ENCODE data around the gene CCL13. TPM values are rescaled to one million over a fixed set of nuclear protein-coding genes. Genes with fewer than 3 reads are reported as not detected.

CCL13 gene
- total RNA-seq, 1 donor = not detected

DNA sequence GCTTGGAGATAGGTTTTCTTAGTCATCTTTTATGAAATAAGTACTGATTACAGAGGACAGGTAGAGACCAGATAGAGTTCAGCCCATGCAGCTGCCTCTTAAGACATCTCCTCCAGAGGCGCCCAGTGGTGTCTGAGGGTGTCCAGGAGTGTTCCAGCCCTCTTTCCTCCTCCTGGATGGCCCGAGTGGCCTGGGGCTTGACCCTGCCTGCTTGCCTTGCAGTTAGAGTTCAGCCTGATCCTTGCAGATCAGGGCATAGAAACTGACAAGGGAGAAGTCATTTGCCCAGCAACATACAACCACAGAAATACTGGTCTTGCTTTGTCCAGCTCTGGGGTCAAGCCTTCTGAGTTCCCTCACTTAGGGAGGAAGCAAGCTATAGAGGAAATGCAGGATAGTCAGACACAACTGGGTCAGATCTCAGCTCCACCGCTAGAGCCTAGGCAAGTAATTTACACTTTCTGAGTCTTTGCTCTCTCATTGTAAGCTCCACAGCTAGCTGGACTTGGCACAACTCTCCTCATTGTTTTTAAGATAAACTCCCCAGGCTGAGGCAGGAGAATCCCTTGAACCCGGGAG, 10.3 kb downstream of the CCL13 start:
- H3K4me3 ChIP-seq (ENCODE audit: low read depth, low read length) = no peak overlapping the region
- TF ChIP-seq, protein P1, sequence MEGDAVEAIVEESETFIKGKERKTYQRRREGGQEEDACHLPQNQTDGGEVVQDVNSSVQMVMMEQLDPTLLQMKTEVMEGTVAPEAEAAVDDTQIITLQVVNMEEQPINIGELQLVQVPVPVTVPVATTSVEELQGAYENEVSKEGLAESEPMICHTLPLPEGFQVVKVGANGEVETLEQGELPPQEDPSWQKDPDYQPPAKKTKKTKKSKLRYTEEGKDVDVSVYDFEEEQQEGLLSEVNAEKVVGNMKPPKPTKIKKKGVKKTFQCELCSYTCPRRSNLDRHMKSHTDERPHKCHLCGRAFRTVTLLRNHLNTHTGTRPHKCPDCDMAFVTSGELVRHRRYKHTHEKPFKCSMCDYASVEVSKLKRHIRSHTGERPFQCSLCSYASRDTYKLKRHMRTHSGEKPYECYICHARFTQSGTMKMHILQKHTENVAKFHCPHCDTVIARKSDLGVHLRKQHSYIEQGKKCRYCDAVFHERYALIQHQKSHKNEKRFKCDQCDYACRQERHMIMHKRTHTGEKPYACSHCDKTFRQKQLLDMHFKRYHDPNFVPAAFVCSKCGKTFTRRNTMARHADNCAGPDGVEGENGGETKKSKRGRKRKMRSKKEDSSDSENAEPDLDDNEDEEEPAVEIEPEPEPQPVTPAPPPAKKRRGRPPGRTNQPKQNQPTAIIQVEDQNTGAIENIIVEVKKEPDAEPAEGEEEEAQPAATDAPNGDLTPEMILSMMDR (IDR thresholded peaks at IDR 0.05; ENCODE audit: insufficient read depth, low read length) = no peak
- peak; percentile 41 for DNase-seq (ENCODE audit: low read depth)

DNA sequence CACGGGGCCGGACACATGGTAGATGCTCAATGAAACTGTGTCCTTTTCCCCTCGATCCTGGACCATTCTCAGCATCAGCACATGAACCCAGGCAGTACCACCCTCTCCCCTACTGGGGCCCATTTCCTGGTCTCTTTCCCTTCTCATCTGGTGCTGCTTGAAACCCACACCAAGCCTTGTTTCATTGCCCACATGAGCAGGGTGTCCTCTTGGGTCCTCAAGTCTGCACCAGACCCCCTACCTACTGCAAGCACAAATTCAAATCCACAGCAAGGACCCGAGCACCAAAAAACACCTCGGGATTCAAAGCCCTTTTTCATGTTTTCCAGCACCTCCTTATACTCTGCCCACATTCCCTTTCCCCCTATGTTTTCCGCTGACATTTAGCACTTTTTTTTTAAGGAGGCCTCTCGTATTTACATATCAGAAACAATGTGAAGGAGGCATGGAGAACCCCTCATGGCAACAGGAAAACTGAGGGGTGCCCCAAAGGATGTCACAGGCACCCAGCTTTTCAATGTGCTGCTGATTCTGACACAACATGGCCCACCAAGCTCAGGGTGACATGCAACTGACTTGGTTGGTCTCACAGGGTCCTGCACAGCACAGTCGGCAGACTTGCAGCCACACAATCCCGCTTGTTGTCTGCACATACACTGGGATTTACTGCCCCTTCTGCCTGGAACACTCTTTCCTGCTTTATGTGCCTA, 11.4 kb downstream of the CCL13 start:
- no peak for DNase-seq (ENCODE audit: low read depth)
- H3K4me3 ChIP-seq (ENCODE audit: low read depth, low read length) = no peak overlapping the region
- TF ChIP-seq, protein P1 (IDR thresholded peaks at IDR 0.05; ENCODE audit: insufficient read depth, low read length) = no peak

DNA sequence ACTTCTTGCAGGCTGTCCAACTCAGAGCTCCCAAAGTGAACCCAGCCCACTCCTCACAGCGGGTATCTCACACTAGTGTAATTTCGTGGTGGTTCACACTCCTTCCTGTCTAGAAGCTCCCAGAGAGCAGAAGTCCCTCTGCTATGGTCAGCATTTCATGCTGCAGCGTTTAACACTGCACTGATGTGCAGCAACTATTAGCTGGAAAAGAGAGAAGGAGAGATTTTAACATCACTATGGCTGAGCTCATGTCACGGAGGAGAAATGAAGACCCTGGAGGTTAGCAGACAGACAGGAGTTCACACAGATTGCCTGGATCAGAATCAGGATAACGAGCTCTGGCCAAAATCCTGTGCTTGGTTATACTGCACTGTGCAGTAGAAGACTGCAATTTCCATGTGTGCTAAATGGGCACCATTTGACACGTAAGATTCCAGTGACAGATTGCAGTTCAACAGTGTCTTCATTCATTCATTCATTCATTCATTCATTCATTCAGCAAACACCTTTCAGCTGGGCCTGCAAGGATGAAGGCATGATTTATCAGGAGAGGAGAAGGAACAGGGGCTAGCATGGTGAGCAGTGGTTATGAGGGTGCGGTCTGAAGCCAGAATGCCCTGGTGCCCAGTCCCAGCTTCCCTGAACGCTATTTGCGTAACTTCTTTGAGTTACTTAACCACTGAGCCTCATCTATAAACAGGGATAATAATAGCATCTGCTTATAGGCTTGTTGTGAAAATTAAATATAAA, 12.1 kb downstream of the CCL13 start:
- no peak for DNase-seq (ENCODE audit: low read depth)
- no peak overlapping the region for H3K4me3 ChIP-seq (ENCODE audit: low read depth, low read length)
- TF ChIP-seq, protein P1 (IDR thresholded peaks at IDR 0.05; ENCODE audit: insufficient read depth, low read length) = no peak

DNA sequence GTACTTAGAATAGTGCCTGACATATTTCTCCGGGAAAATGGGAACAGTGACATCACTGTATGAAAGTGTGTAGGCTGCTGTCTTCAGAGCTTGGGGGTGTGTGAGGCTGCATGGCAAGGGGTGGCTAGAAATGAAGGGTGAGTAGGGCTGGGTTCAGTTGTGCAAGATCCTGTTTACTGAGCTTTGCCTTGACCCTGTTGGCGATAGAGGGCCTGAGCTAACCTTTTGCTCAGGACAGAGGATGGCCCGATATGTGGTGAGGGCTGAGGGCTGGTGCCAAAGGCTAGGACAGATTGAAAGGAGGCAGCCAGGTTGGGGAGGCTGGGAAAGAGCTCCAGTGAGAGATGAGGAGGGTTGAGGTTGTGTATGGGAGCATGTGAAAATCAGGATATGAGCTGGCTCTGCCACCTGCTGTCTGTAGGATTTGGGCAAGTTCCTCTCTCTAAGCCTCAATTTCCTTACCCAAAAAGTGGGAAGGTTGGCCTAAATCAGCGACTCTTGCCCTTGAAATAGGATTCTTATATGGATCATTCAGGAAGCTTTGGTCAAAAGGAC, 12.7 kb downstream of the CCL13 start:
- no peak for DNase-seq (ENCODE audit: low read depth)
- TF ChIP-seq, protein P1 (IDR thresholded peaks at IDR 0.05; ENCODE audit: insufficient read depth, low read length) = no peak
- H3K4me3 ChIP-seq (ENCODE audit: low read depth, low read length) = no peak overlapping the region

DNA sequence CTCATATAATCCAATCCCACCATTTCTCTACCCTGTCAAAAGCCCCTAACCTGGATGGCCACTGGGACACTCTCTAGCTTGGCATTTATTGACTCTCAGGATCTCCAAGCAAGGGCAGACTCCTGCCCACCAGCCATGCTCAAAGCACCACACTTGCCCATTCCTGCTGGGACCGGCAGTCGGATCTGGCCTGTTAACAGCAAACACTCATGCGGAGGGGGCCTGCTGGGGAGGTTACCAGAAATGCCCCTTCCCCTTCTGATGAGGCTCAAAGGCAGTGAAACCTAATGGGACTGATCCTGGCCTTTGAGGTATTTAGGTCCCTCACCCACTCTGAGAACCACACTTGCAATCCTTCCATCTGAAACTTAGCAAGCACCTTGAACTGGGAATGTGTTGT, 13.3 kb downstream of the CCL13 start:
- no peak overlapping the region for H3K4me3 ChIP-seq (ENCODE audit: low read depth, low read length)
- no peak for DNase-seq (ENCODE audit: low read depth)
- TF ChIP-seq, protein P1 (IDR thresholded peaks at IDR 0.05; ENCODE audit: insufficient read depth, low read length) = no peak

DNA sequence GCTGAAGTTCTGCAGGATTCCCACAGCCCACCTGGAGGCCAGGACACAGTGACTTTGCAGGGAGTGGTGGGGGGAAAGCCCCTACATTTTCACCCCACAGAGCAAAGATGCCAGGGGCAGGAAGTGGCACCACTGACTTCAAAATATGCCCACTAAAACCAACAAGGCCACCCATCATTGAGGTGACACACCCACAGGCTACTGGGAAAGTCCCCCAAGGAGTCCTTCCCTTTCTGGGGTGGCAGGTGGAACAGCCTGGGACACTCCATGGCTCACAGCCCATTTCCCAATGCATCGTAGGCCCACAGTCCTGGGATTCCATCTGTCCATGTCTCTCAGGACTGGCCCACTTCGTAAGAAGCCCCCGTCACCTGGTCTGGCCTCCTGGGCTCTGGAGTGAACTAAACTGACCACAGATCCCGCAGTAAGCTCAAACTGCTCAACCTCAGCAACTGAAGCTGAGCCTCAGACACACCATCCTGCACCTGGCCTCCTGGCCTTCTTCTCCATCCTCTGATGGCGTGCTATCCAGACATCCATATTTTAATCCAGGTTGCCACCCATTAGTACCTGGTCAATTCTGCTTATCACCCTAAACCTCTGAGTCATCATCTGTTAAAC, 14.2 kb downstream of the CCL13 start:
- no peak overlapping the region for H3K4me3 ChIP-seq (ENCODE audit: low read depth, low read length)
- TF ChIP-seq, protein P1 (IDR thresholded peaks at IDR 0.05; ENCODE audit: insufficient read depth, low read length) = no peak
- no peak for DNase-seq (ENCODE audit: low read depth)
